GM21528 (cell line): ENCODE measurements around the gene ATP12A.

Experiments
- ATAC-seq: cut with Tn5 transposase; IDR thresholded peaks from one replicate; pipeline ENCODE4 v1.9.1; 2021; ENCODE audit warnings: mild to moderate bottlenecking, moderate library complexity; ENCODE audit not compliant: unreplicated experiment, low FRiP score

ATP12A gene

GRCh38 chr13:24680258-24680920 lies at the start of gene ATP12A:
Gene ATP12A (plus strand): TSS chr13:24680408. CDS start chr13:24680744, 336 bp downstream.
- ATAC-seq = no peak

GRCh38 chr13:24630851-24631620 lies 49.2 kb upstream of the ATP12A start:
- no peak for ATAC-seq

GRCh38 chr13:24631922-24632321 lies 48.3 kb upstream of the ATP12A start:
- no peak for ATAC-seq

- ATAC-seq = no peak
Measured at GRCh38 chr13:24632382-24633121, 47.7 kb upstream of the ATP12A start.

- no peak for ATAC-seq
Measured at GRCh38 chr13:24636776-24637175, 43.4 kb upstream of the ATP12A start.

GRCh38 chr13:24638096-24638495 lies 42.1 kb upstream of the ATP12A start:
- ATAC-seq = no peak

GRCh38 chr13:24640752-24641151 lies 39.5 kb upstream of the ATP12A start:
- no peak for ATAC-seq

- no peak for ATAC-seq
Measured at GRCh38 chr13:24642219-24642618, 38.0 kb upstream of the ATP12A start.

GRCh38 chr13:24644036-24644435 lies 36.2 kb upstream of the ATP12A start:
- no peak for ATAC-seq

- ATAC-seq = no peak
Measured at GRCh38 chr13:24648271-24648670, 31.9 kb upstream of the ATP12A start.

GRCh38 chr13:24648983-24649687 lies 31.1 kb upstream of the ATP12A start:
- ATAC-seq = no peak

- ATAC-seq = no peak
Measured at GRCh38 chr13:24649688-24650043, 30.5 kb upstream of the ATP12A start.

- ATAC-seq = no peak
Measured at GRCh38 chr13:24650161-24650560, 30.0 kb upstream of the ATP12A start.

GRCh38 chr13:24651718-24652345 lies 28.4 kb upstream of the ATP12A start:
- no peak for ATAC-seq

- no peak for ATAC-seq
Measured at GRCh38 chr13:24652359-24652758, 27.8 kb upstream of the ATP12A start.

- ATAC-seq = no peak
Measured at GRCh38 chr13:24654741-24655140, 25.5 kb upstream of the ATP12A start.

GRCh38 chr13:24659239-24659638 lies 21.0 kb upstream of the ATP12A start:
- ATAC-seq = no peak

- no peak for ATAC-seq
Measured at GRCh38 chr13:24660023-24660741, 20.0 kb upstream of the ATP12A start.

GRCh38 chr13:24661713-24662112 lies 18.5 kb upstream of the ATP12A start:
- no peak for ATAC-seq
